ENCODE measurements around the gene PIAS4.

PIAS4 gene

GRCh38 chr19:3976495-3977241 is 30.9 kb upstream of the PIAS4 start:
- in situ Hi-C loops (cut with HindIII; ENCODE audit: low sequenced_read_pairs), result loop anchor here (25.0 kb wide), 1 partner anchor 236 kb away; no protein-coding TSS in a partner anchor

DNA sequence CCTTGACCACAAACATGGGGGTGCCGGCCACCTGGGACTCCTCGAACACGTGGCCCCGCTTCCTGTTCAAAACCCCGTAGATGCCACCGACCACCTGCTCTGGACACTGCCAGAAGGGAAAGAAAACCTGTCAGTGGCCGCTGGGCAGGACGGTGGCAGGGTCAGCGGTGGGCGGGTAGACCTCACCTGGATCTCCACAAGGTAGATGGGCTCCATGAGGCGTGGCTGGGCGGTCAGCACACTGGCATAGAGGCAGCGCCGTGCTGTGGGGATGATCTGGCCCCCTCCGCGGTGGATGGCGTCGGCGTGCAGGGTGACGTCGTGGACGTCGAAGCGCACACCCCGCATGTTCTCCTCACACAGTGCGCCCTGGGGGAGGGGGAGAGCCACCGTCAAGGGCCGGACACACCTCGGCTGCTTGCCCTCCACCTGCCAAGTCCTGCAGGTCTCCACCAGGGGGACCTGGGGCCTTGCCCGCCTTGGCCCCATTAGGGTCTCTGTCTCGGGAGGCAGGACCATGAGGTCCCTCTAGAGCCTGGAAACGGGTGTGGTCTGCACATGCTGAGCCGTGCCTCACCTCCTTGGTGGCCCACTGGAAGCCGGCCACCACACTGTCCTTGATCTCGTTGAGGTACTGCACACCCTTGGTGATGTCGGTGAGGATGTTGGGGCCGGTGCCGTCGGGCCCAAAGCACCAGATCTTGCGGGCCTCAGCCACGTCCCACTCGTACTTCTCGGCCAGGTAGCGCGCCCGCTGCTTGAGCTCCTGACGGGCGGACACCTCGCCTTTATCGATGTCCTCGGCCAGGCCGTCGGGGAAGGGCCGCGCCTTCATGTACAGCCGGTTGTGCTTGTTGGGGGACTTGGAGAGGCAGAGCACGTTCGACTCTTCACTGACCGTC is 30.0 kb upstream of the PIAS4 start:
- in situ Hi-C loops (cut with HindIII; ENCODE audit: low sequenced_read_pairs), result loop anchor here (25.0 kb wide), 1 partner anchor 235 kb away; no protein-coding TSS in a partner anchor

GRCh38 chr19:3978145-3978544 is 29.4 kb upstream of the PIAS4 start:
- in situ Hi-C loops (cut with HindIII; ENCODE audit: low sequenced_read_pairs), result loop anchor here (25.0 kb wide), 1 partner anchor 234 kb away; no protein-coding TSS in a partner anchor

GRCh38 chr19:3979289-3979673 is 28.3 kb upstream of the PIAS4 start:
- in situ Hi-C loops (cut with HindIII; ENCODE audit: low sequenced_read_pairs), result loop anchor here (25.0 kb wide), 1 partner anchor 233 kb away; no protein-coding TSS in a partner anchor

DNA sequence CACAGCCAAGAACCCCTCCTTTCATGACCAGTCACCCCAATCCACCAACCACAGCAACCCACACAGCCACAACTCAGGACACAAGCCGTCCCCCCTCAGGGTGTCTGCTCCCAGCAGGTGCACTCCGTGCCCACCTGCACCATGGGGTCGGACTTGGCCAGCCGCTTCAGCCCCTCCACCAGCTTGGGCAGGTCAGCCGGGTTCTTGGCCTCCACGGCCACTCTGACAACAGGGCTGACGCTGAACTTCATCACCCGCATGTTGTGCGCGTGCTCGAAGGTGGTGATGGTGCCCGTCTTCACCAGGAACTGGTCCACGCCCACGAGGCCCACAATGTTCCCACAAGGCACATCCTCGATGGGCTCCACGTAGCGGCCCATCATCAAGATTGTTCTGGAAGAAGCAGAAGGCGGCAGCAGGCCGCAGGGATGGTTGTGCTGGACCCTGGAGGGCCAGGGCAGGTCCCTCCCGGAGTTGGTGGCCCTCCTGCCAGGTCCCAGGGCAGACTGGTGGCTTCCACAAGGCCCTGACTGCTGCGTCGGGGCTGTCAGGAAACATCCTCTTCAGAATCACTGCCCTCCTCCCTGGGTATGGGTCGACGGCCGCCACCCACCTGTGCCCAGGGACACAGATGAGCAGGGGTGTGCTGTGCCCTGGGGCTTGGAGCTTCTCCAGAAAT is 27.7 kb upstream of the PIAS4 start:
- in situ Hi-C loops (cut with HindIII; ENCODE audit: low sequenced_read_pairs), result loop anchor here (25.0 kb wide), 1 partner anchor 232 kb away; no protein-coding TSS in a partner anchor

DNA sequence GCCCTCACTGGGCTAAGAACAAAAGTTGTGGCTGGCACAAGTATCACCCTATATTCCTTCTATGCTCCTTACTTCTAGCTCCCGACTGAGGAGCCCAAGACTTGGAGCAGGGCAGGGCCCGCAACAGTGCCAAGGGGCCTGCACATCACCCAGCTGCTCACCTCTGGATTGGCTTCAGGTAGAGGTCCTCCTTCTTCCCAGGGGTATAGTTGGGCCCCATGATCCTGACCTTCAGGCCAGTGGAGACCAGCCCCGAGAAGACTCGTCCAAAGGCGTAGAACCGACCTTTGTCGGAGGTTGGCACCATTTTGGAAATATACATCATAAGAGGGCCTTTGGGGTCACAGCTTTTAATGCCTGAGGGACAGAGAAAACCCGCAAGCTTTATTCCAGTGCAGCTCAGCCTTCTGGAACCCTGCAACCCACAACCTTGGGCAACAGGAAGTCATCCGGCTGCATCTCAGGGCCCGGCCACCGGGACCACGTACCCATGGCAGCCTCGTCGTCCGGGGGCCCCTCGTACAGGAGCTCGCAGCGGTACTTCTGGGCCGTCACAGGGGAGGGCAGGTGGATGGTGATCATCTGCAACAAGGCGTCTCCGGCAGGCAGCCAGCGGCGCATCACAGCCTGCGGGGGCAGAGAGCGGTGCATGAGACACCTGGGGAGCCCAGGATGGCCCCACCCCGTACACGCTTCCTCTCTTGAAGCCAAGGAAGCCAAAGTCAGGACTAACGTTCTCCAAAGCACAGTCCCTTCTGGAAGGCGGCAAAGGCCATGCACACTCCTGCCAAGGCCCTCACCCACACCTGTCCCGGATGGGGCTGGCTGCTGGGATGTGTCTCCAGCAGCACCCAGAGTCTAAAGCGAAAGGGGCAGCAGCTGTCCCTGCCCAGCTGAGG is 26.9 kb upstream of the PIAS4 start:
- in situ Hi-C loops (cut with HindIII; ENCODE audit: low sequenced_read_pairs), result loop anchor here (25.0 kb wide), 1 partner anchor 232 kb away; no protein-coding TSS in a partner anchor

DNA sequence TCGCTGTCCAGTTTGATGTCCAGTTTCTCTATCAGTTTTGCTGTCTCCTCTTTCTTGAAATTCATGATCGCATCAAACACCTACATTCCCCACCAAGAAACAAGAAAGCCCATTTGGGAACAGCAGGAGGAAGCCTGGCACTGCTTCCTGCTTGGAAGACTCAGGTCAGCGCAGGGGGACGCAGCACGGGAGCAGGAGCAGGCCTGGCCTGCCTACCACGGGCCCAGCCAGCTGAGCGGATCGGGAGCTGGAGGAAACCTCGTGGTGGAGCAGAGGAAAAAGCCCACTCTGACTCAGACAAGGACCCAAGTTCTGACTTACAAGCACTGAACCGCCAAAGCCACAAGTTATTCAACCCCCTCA is 26.2 kb upstream of the PIAS4 start:
- in situ Hi-C loops (cut with HindIII; ENCODE audit: low sequenced_read_pairs), result loop anchor here (25.0 kb wide), 1 partner anchor 231 kb away; no protein-coding TSS in a partner anchor

DNA sequence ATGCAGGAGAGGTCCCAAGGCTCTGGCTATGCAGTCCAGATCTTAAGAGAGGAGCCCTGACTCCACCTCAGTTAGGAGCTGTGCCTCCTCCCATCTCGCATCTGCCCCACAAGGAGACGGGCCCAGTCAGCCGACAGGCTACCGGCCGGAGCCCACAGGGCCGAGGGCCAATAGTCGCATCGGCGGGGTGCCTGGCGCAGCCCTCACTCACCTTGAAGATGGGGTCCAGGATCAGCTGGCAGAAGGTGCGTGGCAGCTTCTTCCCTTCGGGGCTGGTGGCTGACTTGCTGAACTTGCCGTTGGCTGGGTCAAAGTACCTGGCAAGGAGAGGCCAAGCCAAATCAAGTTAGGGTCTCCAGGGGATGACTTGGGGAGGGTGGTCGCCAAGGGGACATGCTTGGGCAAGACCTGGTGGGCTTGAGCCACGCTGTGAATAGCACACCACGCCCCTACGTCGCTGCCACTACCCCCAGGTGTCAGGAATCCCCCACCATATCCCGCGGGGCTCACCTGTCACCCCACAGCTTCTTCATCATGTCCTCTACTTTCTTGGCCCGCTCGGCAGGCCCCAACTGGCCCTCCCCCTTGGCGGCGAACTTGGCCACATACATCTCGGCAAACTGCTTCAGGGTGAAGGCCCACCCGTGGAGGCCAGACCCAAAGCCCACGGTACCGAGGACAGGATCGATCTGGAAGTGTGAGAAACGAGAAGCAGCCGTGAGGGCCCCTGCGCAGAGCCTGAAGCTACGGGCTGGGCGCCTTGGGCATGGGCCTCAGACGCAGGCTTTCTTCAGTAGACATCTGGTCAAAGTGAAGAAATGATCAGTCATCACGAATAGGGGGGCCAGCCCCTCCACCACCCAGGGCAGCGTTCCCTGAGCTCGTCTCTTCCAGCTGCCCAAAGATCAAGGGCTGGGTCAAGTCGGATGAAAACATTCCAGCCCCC is 25.5 kb upstream of the PIAS4 start:
- in situ Hi-C loops (cut with HindIII; ENCODE audit: low sequenced_read_pairs), result loop anchor here (25.0 kb wide), 1 partner anchor 230 kb away; no protein-coding TSS in a partner anchor

DNA sequence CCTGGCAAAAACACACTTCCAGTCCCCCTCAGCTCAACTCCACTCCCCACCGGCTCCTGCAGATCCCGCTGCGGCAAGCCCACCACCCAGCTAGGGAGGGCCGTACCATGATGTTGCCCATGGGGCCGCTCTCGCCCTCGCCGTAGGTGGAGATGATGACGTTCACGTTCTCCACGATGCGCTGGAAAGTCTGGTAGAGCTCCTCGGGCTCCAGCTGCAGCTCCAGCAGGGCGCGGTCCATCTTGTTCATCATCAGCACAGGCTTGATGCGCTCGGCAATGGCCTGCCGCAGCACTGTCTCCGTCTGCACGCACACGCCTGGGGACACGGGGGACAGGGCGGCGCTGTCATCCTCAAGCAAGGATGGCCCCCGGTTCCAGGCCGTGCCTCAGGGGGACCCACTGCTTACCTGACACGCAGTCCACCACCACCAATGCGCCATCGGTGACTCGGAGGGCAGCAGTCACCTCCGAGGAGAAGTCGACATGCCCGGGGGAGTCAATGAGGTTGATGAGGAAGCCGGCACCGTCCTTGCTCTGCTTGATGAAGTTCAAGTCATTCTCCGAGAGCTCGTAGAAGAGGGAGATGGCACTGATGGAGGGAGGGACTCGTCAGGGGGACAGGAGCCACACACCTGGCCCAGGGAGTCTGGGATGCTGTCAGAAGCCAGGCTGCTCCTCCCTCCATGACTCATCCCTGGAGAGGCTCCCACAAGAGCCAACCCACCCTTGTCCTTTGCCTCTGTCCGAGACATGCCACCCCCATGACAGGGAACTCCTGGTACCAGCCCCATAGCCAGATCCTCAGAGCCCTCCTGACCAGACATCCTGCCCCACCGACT is 24.6 kb upstream of the PIAS4 start:
- in situ Hi-C loops (cut with HindIII; ENCODE audit: low sequenced_read_pairs), result loop anchor here (25.0 kb wide), 1 partner anchor 229 kb away; no protein-coding TSS in a partner anchor

GRCh38 chr19:3983542-3983914 is 24.0 kb upstream of the PIAS4 start:
- in situ Hi-C loops (cut with HindIII; ENCODE audit: low sequenced_read_pairs), result loop anchor here (25.0 kb wide), 1 partner anchor 229 kb away; no protein-coding TSS in a partner anchor

DNA sequence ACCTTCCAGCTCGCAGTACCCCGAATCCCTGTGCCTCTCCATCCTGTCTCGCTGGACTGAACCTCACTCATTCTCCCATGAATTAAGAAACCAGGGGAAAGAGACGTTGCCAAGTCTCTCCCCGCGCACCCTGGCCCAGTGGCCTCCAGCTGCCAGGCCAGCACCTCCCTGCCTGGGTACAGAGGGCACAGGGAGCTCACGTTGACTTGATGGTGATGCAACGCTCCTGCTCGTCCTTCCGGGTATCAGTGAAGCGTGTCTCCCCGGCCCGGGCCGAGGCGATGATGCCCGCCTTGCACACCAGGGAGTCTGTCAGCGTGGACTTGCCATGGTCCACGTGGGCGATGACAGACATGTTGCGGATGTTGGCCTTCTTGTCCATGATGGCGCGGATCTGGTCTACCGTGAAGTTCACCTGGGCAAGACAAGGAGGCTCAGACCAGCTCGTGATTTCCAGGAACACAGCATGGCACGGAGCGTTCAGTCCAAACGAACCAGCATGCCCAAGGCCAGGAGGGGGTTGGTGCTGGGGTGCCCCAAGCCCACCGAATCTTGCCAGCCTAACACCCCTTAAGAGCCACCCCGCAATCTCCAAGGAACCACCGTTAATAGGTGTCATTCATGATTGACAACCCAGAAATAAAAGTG is 23.5 kb upstream of the PIAS4 start:
- in situ Hi-C loops (cut with HindIII; ENCODE audit: low sequenced_read_pairs), result loop anchor here (25.0 kb wide), 1 partner anchor 228 kb away; no protein-coding TSS in a partner anchor

DNA sequence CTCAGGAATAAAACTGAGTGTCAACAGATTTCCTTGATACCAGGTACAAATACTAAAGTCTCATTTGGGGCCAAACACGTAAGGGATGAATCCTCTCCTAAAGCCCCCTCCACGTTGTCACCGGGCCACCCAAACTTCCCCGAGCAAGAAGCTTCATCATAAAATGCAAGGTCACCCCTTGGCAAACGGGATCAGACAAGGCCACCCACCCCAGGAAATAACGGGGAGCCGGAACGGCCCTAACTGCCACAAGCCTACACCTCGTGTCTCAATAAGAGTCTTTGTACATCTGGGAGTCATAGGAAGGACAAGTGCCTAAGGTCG is 23.0 kb upstream of the PIAS4 start:
- in situ Hi-C loops (cut with HindIII; ENCODE audit: low sequenced_read_pairs), result loop anchor here (25.0 kb wide), 1 partner anchor 228 kb away; no protein-coding TSS in a partner anchor

GRCh38 chr19:3984908-3985642 is 22.5 kb upstream of the PIAS4 start, which contains the start of gene EEF2:
Gene EEF2 (minus strand): TSS chr19:3985463. CDS start chr19:3985380, 83 bp downstream.
- in situ Hi-C loops (cut with HindIII; ENCODE audit: low sequenced_read_pairs), result loop anchor here (25.0 kb wide), 1 partner anchor 227 kb away; no protein-coding TSS in a partner anchor

GRCh38 chr19:3985643-3986259 is 21.8 kb upstream of the PIAS4 start:
- in situ Hi-C loops (cut with HindIII; ENCODE audit: low sequenced_read_pairs), result loop anchor here (25.0 kb wide), 1 partner anchor 227 kb away; no protein-coding TSS in a partner anchor

GRCh38 chr19:3986260-3987041 is 21.1 kb upstream of the PIAS4 start:
- in situ Hi-C loops (cut with HindIII; ENCODE audit: low sequenced_read_pairs), result loop anchor here (25.0 kb wide), 1 partner anchor 226 kb away; no protein-coding TSS in a partner anchor
